ENCODE data around the gene HOXA13.

The HOXA13 gene

GRCh38 chr7:27181795-27182275 lies 18.1 kb downstream of the HOXA13 start:
- no peak for DNase-seq (ENCODE audit: low spot score)

DNA sequence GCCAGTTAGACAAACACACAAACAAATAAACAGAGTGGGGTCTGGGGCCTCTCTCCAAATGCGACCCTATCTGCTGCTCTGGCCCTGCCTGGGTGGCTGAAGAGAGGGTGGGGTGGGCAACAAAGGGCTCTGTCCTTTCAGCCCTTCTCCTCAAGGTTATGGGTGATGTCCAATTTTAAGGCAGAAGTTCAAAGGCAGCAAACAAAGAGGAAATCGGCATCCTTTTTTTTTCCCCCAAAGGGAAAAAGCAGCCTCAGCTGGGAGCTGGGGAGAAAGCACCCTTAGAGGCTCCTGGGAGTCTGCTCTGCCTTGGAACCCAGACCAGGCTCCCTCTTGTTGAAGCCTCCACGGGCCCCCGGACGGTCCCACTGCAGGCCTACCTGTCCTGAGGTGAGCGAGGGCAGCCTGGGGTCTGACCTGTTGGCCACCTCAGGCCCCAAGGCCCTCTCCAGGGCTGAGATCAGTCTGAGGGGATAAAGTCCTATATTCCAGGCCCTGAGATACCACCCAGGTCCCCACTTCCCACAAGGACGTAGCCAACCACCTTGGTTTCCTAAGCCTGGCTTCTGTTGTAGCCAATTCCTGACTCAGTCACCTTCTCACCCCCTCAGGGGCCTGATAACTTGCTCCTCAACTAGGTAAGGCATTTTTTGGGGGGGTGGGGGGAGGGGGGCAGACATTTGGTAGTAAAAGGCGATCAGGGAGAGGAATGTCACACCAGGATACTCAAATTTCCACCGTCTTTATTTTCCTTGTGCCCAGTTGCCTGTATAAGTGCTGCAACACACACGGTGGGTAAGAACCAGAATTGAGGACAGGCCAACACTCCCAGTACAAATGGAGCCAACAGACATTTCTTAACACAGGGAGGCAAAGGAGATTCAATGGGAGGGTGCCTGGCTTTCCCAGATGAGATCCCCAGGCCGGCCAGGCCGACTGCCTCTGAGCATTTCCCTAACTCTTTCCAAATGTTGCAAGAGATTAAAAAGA lies 19.2 kb downstream of the HOXA13 start:
- no peak for DNase-seq (ENCODE audit: low spot score)

DNA sequence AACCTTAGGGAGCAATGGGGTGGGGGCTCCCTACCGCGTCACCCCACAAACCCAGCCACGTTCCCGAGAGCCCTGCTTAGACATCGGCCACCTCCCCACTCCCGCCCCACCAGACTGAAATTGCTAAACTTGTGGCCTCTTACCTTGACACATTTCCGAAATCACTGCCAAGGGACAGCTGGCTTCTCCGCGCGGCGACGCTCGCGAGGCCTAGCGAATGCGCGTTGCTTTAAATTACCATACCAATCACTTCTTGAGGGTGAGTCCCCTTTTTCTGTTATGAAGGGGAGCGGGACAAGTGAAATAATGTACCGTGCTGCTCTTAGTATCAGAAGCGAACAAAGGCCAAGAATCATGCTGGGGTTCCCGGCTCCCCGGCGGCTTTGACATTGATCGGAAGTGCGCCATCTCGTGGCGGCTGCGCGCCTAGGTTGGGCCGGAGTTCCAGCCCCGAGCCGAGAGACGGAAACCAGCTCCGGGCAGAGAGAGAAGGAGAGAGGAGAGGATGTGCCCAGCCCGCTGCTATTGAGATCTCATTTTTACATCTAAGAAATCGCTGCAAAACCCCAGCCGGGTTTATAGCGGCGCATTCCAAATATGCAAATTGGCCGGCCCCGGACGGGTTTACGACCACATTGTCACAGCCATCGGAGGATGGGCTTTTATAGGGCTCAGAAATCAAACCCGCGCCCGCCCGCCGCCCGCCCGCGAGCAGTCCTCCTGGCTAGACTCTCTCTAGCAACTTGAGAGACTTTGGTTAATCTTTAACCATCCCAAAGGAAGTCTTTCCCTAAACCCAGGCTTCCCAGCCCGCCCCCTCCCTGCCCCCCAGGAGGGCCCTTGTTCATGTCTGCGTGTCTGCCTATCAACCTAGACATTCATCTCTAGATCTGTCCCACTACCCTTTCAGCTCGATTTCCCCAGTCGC lies 20.1 kb downstream of the HOXA13 start:
- DNase-seq (ENCODE audit: low spot score): peak; percentile 94

DNA sequence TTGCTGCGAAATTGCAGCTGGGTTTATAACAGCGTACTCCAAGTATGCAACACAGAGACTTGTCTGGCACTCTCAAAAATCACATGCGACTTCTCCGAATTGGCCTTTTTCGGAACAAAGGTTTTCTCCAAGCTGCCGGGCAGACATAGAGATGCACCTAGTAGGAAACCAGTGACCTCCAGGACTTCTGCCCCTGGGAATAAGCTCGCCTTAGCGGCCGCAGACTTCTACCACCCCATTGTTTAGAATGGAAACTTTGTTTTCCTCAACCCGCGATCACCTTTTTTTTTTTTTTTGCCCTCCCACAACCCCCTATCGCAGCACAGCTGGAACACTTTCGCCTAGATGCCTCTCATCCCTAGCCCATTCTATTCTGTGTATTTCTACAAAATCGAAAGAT lies 20.9 kb downstream of the HOXA13 start:
- DNase-seq (ENCODE audit: low spot score): no peak

DNA sequence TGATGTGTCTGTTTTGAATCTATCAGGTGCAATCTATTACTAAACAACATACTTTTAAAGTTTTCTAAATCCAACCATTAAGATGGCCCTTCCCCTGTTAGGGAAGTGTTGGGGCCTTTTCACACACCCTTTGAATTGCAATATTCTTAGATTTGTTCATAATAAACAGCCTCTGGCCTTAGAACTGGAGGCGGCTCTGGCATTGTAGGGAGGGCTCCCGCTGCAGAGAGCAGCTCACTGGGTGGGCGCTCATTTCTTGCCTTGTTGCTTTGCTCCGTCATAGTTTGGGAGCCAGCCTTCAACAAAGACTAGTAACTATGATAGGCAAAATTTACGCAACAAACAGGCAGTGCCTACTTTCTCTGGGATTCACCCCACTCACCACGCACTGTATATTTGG lies 21.5 kb downstream of the HOXA13 start:
- DNase-seq (ENCODE audit: low spot score): no peak

- DNase-seq (ENCODE audit: low spot score): no peak
These were observed 22.0 kb downstream of the HOXA13 start for GRCh38 chr7:27177795-27178320.

DNA sequence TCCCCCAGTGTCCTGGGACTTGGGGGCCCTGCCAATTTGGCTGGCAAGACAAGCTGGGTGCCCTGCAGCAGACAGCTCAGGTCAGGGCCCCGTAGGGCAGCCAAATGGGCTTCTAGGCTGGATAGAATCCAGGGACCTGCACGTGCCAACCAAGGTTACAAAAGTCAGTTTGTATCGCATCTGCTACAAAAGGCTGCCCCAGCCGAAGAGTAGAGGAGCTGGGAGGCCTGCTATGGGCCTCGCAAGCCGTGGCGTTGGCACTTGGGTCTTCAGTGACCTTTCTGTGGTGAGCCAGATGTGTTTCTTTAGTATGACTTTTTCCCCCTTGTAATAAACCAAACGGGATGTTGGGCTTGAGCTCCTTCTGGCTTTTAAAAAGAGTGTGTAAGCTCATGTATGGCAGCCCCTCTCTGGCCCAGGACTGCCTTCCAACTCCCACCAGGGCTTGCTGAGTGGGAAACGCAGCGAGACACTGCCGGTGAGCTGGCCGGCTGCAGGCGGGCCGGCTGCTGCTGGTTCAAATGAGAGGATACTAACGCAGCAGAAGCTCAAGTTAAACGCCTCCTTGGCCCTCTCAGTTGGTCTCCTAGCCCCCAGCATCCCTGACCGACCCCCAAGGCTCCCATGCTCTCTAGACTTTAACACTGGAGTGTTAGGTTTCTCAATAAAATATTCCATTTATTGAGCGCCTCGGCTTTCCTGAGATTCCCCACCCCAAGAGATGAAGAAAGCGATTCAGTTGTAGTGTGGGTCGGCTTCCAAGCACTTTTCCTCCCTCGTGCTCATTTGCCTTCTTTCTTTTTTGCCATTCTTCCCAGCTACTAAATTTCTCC lies 22.7 kb downstream of the HOXA13 start:
- DNase-seq (ENCODE audit: low spot score): no peak

DNA sequence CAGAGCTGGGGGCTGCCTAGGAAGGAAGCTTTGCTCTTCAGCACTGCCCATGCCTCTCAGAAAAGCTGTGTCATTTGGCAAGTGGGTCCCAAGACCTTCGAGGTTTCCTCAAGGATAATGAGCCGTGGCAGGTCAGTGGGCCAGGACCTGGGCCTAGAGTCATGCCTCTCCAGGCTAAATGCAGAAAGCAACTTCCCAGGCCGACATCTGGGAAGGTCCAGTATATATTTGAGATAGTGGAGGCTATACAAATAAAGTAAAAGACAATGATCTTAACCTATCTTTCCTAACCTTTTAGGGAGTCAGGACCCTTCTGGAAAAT lies 23.4 kb downstream of the HOXA13 start:
- no peak for DNase-seq (ENCODE audit: low spot score)

GRCh38 chr7:27175626-27176523 lies 24.0 kb downstream of the HOXA13 start:
- no peak for DNase-seq (ENCODE audit: low spot score)

- no peak for DNase-seq (ENCODE audit: low spot score)
These were observed 24.8 kb downstream of the HOXA13 start for GRCh38 chr7:27174874-27175625.

DNA sequence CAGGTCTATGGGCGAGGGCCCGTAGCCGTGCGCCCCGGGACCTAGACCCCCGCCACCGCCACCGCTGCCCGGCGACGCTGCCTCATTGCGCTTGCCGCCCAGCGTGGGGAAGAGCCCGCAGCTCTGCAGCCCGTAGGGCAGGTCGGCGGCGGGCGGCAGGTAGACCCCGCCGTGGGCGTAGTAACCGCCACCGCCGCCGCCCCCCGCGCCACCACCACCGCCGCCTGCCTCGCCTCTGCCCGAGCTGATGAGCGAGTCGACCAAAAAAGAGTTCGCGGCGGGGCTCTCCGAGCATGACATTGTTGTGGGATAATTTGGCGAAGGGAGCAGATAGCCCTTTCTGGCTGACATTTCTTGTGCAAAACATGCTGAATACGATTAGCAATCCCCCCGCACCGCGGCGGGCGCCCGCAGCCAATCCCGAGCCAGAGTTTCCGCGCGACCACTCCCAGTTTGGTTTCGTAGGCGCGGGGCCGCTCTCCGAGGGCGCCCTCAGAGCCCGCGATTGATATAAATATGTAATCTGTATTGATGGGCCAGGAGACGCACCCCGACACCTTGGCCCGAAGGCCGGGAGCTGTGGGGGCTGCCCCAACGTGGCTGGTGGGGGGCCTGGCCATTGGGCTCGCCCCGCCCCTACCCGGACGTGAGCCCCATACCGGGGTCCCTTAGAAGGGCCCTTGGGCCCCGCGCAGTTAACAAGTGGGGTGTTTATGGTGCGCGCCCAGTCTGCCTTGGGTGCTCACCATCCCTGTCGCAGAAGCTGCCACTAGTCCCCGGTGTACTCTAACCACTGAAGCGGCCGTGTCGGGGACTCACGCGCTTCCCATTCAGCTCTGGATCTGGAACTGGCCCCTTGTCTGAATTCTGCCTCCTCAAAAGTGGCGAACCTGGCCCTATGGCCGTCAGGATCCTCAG lies 25.7 kb downstream of the HOXA13 start, which contains the start of gene HOXA10:
Gene HOXA10 (minus strand): TSS at position 365 of the 918 bp plus-strand sequence. CDS start 14 bp downstream, at position 351.
- DNase-seq (ENCODE audit: low spot score): no peak

- DNase-seq (ENCODE audit: low spot score): no peak
These were observed 26.4 kb downstream of the HOXA13 start for GRCh38 chr7:27173511-27173955.

DNA sequence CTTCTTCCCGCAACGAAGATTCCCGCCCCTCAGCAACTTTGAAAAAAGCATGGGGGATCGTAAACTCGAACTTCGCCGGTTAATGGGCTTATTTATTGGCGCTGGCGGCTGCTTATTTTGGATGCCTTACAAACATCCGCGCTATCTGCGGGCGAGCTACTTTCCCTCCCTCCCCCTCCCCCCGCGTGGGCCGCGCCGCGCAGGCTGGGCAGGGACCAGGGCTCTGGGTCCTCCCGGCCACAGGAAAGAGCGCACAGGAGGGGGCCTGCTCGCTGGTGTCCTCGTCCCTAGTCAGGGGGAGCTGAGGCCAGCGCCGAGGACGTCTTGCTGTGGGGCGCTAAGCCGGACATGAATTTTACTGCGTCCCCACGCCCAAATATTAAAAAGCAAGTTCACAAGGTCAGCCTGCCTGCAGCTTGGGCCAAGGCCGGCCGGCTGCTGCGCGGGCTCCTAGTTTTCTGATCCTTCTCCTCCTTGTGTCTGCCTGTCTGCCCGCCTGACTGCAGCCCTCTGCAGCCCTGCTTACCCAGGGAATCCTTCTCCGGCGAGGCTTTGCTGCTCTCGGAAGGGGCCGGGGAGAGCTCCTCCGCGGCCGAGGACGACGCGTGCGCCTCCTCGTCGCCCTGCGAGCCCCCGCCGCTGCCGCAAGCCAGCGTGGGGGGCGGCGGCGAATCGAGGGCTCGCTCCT lies 26.9 kb downstream of the HOXA13 start:
- peak; percentile 63 for DNase-seq (ENCODE audit: low spot score)

- no peak for DNase-seq (ENCODE audit: low spot score)
These were observed 27.5 kb downstream of the HOXA13 start for GRCh38 chr7:27172315-27172774.

DNA sequence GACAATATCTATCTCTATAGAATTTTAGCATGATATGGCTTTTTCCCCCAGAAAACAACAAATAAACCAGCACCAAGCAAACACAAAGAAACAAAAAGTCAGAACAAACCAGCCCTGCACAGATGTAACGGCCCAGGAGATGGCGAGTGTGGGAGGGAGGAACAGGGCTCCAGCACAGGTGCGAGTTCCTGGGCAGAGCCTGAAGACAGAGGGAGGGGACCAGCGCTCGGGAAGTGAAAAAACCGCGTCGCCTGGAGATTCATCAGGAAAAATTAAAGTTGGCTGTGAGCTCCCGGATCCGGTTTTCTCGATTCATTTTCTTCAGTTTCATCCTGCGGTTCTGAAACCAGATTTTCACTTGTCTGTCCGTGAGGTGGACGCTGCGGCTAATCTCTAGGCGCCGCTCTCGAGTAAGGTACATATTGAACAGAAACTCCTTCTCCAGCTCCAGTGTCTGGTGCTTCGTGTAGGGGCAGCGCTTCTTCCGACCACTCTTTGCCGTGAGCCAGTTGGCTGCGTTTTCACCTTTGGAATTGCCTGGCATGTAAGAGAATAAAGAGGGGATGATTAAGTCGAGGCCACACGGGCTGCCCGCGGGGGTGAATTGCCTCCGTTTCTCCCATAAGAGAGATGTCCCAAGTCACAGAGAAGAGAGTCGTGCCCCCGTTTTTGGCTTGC lies 28.1 kb downstream of the HOXA13 start:
- DNase-seq (ENCODE audit: low spot score): no peak

DNA sequence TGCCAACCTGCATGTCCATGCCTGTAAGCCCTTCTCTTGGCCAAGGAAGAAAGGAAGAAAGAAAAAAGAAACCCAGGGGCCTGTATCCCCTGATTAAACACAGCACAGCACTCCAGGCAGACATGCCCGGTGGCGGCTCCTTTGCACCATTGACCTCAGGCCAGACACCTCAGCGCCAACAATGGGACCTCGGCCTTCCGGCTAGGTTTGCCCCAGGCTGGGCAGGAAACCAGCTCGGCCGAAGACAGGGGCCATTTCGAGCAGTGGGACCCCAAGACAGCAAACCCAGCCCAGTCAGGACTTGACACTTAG lies 28.6 kb downstream of the HOXA13 start:
- DNase-seq (ENCODE audit: low spot score): no peak
